PFSK-1 (cell line): ENCODE results near the gene KDM7A.

Experiments
- FOXP2 ChIP-seq: optimal IDR thresholded peaks from 2 replicates; pipeline ENCODE3; 2011; ENCODE audit warnings: borderline replicate concordance, control low read depth, inconsistent platforms; ENCODE audit not compliant: insufficient read depth; ENCODE audit errors: extremely low read length, extremely low read depth
- POLR2AphosphoS5 ChIP-seq: IDR thresholded peaks from 2 replicates; pipeline ENCODE4 v1.6.1; 2012; ENCODE audit warnings: low read depth, mild to moderate bottlenecking, control low read depth, low read length, moderate library complexity
- SIN3A ChIP-seq: IDR thresholded peaks from 2 replicates; pipeline ENCODE4 v1.6.1; 2012; ENCODE audit warnings: mild to moderate bottlenecking, low read length, moderate library complexity, borderline replicate concordance; ENCODE audit not compliant: insufficient read depth
- TAF1 ChIP-seq: IDR thresholded peaks from 2 replicates; pipeline ENCODE4 v1.6.1; 2012; ENCODE audit warnings: low read length, control low read depth, borderline replicate concordance; ENCODE audit not compliant: insufficient read depth
- TF ChIP-seq, protein P1 (sequence below), 2 experiments: IDR thresholded peaks; 2 replicates each; pipeline versions ENCODE4 v1.6.1 to v1.8.0; 2011 to 2012; ENCODE audit warnings: low read depth in 2 of 2, low read length in 2 of 2, control low read depth in 1 of 2, inconsistent platforms in 1 of 2, mild to moderate bottlenecking in 1 of 2, moderate library complexity in 1 of 2; ENCODE audit not compliant: insufficient read depth in 1 of 2

The KDM7A gene

GRCh38 chr7:140068033-140068432 is 108.8 kb downstream of the KDM7A start:
- TF ChIP-seq FOXP2 (no peak), POLR2AphosphoS5 (no peak), TAF1 (no peak), SIN3A (no peak)
- TF ChIP-seq, protein P1, sequence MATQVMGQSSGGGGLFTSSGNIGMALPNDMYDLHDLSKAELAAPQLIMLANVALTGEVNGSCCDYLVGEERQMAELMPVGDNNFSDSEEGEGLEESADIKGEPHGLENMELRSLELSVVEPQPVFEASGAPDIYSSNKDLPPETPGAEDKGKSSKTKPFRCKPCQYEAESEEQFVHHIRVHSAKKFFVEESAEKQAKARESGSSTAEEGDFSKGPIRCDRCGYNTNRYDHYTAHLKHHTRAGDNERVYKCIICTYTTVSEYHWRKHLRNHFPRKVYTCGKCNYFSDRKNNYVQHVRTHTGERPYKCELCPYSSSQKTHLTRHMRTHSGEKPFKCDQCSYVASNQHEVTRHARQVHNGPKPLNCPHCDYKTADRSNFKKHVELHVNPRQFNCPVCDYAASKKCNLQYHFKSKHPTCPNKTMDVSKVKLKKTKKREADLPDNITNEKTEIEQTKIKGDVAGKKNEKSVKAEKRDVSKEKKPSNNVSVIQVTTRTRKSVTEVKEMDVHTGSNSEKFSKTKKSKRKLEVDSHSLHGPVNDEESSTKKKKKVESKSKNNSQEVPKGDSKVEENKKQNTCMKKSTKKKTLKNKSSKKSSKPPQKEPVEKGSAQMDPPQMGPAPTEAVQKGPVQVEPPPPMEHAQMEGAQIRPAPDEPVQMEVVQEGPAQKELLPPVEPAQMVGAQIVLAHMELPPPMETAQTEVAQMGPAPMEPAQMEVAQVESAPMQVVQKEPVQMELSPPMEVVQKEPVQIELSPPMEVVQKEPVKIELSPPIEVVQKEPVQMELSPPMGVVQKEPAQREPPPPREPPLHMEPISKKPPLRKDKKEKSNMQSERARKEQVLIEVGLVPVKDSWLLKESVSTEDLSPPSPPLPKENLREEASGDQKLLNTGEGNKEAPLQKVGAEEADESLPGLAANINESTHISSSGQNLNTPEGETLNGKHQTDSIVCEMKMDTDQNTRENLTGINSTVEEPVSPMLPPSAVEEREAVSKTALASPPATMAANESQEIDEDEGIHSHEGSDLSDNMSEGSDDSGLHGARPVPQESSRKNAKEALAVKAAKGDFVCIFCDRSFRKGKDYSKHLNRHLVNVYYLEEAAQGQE (IDR thresholded peaks at IDR 0.05; ENCODE audit: insufficient read depth in 1 of 2, low read depth in 2 of 2, low read length in 2 of 2), result no peak

DNA sequence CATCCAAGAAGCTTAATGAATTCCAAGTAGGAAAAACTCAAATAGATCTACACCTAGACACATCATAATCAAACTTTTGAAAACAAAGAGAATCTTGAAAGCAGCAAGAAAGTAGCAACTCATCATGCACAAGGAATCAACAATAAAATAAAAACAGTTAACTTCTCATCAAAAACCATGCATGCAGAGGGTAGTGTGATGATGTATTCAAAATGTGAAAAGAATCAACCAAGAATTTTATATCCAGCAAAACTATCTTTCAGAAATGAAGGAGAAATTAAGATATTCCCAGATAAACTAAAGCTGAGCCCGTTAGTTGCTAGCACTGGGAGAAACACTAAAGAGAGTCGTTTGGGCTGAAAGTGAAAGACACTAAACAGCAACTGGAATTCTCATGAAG is 109.7 kb downstream of the KDM7A start:
- TF ChIP-seq, protein P1 (IDR thresholded peaks at IDR 0.05; ENCODE audit: insufficient read depth in 1 of 2, low read depth in 2 of 2, low read length in 2 of 2), result no peak
- TF ChIP-seq SIN3A (no peak), FOXP2 (no peak), POLR2AphosphoS5 (no peak), TAF1 (no peak)

DNA sequence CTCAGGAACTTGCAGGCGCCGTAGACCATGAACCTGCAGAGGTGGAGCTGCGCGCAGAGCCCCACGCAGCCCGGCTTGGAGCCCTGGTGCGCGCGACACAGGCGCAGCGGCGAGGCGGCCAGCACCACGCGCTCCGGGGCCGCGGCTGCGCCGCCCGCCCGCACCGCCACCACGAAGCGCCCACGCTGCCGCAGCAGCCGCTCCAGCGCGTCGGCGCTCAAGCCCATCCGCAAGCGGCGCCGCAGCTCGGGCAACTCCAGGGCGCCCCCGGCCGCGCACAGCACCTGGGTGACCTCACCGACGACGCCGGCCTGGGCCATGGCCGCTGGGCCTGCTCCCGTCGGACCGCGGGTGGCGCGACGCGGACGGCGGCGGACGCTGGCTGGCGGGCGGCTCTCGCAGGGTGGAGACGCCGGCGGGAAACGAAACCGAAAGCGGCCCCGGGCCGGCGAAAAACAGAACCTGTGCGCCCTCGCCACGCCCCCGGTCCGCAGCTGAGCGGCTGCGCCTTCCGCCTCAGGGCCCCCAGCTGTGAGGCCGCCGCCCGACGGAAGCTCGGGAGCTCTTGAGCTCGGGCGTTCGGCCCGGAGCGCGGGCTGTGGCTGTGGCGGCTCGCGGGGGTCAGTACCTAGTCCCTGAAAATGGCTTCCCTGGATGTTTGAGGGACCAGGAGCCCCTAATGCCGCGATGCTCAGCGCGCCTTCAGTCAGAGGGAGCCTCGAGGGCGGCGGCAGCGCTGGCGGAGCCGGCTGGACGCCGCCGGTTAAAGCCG is 114.1 kb downstream of the KDM7A start, which contains the start of gene PARP12:
PARP12 (minus strand) TSS at position 424 of the 772 bp plus-strand sequence; CDS start at position 320, 104 bp downstream.
- TF ChIP-seq, protein P1 (IDR thresholded peaks at IDR 0.05; ENCODE audit: insufficient read depth in 1 of 2, low read depth in 2 of 2, low read length in 2 of 2), result no peak
- TF ChIP-seq FOXP2, result peak; percentile 27

- TF ChIP-seq FOXP2 (no peak), POLR2AphosphoS5 (no peak), TAF1 (no peak), SIN3A (no peak)
- TF ChIP-seq, protein P1 (IDR thresholded peaks at IDR 0.05; ENCODE audit: insufficient read depth in 1 of 2, low read depth in 2 of 2, low read length in 2 of 2), result no peak
These were observed 114.7 kb downstream of the KDM7A start for GRCh38 chr7:140062118-140062527.

DNA sequence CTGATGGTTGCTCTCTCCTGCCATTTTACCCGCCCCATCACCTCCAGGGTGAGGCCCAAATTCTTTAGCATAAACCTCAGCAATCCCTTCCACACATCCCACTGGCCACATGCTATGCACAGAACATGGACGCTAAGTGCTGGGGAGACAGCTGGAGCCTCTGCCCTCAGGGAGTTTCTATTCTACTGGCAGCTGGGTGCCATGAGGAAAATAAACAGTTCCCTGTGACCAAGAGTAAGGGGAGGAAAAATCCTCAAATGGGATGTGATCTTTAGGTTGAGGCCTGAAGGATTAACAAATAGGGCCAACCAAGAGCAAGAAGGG is 115.2 kb downstream of the KDM7A start:
- TF ChIP-seq TAF1 (no peak), FOXP2 (no peak), SIN3A (no peak), POLR2AphosphoS5 (no peak)
- TF ChIP-seq, protein P1 (IDR thresholded peaks at IDR 0.05; ENCODE audit: insufficient read depth in 1 of 2, low read depth in 2 of 2, low read length in 2 of 2), result no peak
